ENCODE measurements around the gene DHX16.

DNA sequence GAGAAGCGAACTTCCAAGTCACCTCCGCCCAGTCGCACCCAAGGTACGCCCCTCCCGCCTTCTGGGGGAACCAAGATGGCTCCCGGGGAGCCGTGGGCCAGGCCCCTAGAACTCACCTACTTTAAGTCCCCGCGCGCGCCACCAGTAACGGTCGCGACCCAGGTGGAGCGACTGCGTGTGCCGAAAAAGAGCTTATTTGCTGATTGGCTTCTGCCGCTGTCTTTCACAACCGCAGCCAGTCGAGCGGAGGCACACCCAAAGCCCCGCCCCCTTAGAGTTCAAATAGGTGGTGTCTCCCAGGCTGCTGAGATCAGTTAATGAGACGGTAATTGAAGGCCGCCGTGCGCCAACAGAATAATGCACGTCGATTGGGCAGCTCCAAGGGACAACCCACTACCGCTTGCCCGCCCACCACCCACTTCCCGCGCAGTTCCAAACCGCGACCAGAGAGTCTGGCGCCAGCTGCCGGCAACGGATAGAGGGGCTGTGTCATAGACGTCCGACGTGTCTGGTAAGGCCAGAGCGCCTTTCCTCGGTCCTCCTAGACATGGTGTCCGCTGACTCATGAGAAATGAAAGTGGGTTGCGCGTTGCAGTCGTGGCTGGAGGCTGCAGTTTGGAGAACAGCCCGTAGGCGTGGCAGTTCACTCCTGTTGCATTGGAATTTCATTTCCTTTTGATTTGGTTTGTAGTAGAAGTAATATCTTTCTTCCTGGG, 44.5 kb upstream of the DHX16 start, which contains the start of gene MDC1:
- TF ChIP-seq, protein P1, sequence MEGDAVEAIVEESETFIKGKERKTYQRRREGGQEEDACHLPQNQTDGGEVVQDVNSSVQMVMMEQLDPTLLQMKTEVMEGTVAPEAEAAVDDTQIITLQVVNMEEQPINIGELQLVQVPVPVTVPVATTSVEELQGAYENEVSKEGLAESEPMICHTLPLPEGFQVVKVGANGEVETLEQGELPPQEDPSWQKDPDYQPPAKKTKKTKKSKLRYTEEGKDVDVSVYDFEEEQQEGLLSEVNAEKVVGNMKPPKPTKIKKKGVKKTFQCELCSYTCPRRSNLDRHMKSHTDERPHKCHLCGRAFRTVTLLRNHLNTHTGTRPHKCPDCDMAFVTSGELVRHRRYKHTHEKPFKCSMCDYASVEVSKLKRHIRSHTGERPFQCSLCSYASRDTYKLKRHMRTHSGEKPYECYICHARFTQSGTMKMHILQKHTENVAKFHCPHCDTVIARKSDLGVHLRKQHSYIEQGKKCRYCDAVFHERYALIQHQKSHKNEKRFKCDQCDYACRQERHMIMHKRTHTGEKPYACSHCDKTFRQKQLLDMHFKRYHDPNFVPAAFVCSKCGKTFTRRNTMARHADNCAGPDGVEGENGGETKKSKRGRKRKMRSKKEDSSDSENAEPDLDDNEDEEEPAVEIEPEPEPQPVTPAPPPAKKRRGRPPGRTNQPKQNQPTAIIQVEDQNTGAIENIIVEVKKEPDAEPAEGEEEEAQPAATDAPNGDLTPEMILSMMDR (conservative IDR thresholded peaks at IDR 0.05; ENCODE audit: low read length), result no peak; the same call in 1 of the 2 replicates
- TF ChIP-seq EZH2phosphoT487 (IDR thresholded peaks at IDR 0.05; ENCODE audit: borderline replicate concordance, low read depth, low read length), result no peak

All from OCI-LY7 (cell line).